ENCODE data around the gene SNRPA1.
A peak's percentile ranks its signal among the peaks of the same experiment; 100 is the strongest.
"Not testable (repeated sequence)": the region's sequence is repeated elsewhere in the genome, so short reads cannot be mapped to it uniquely, and the experiment has no call there.

The SNRPA1 gene

GRCh38 chr15:101296418-101297405, 1.7 kb upstream of the SNRPA1 start:
- DNase-seq (ENCODE audit: low read depth in 2 of 2, low spot score in 1 of 2), result no peak

- no peak for DNase-seq (ENCODE audit: low read depth in 2 of 2, low spot score in 1 of 2)
Measured at GRCh38 chr15:101295607-101296161, 636 bp upstream of the SNRPA1 start.

- no peak for DNase-seq (ENCODE audit: low read depth in 2 of 2, low spot score in 1 of 2)
Measured at GRCh38 chr15:101293122-101293521, 1.9 kb downstream of the SNRPA1 start.

GRCh38 chr15:101288905-101289513, 6.0 kb downstream of the SNRPA1 start:
- no peak for DNase-seq (ENCODE audit: low read depth in 2 of 2, low spot score in 1 of 2)

- DNase-seq (ENCODE audit: low read depth in 2 of 2, low spot score in 1 of 2), result not testable (repeated sequence)
Measured at GRCh38 chr15:101287342-101287741, 7.7 kb downstream of the SNRPA1 start.

- DNase-seq (ENCODE audit: low read depth in 2 of 2, low spot score in 1 of 2), result no peak
Measured at GRCh38 chr15:101286471-101287114, 8.5 kb downstream of the SNRPA1 start.

- DNase-seq (ENCODE audit: low read depth in 2 of 2, low spot score in 1 of 2), result no peak
Measured at GRCh38 chr15:101283931-101284330, 11.1 kb downstream of the SNRPA1 start.

GRCh38 chr15:101280007-101280406, 15.0 kb downstream of the SNRPA1 start:
- no peak for DNase-seq (ENCODE audit: low read depth in 2 of 2, low spot score in 1 of 2)

- no peak for DNase-seq (ENCODE audit: low read depth in 2 of 2, low spot score in 1 of 2)
Measured at GRCh38 chr15:101277943-101278564, 17.0 kb downstream of the SNRPA1 start.

GRCh38 chr15:101277038-101277822, 17.8 kb downstream of the SNRPA1 start, which contains the start of gene SELENOS:
Gene SELENOS, minus strand, starts transcription at chr15:101277485. Its CDS starts 68 bp downstream, at chr15:101277417.
- peak; percentile 73 for DNase-seq (ENCODE audit: low read depth in 2 of 2, low spot score in 1 of 2)

GRCh38 chr15:101276501-101277037, 18.5 kb downstream of the SNRPA1 start:
- DNase-seq (ENCODE audit: low read depth in 2 of 2, low spot score in 1 of 2), result no peak

GRCh38 chr15:101275018-101275417, 20.0 kb downstream of the SNRPA1 start:
- no peak for DNase-seq (ENCODE audit: low read depth in 2 of 2, low spot score in 1 of 2)

GRCh38 chr15:101273534-101273933, 21.5 kb downstream of the SNRPA1 start:
- DNase-seq (ENCODE audit: low read depth in 2 of 2, low spot score in 1 of 2), result no peak

- no peak for DNase-seq (ENCODE audit: low read depth in 2 of 2, low spot score in 1 of 2)
Measured at GRCh38 chr15:101272584-101272983, 22.5 kb downstream of the SNRPA1 start.

- DNase-seq (ENCODE audit: low read depth in 2 of 2, low spot score in 1 of 2), result no peak
Measured at GRCh38 chr15:101269479-101270223, 25.4 kb downstream of the SNRPA1 start.

- DNase-seq (ENCODE audit: low read depth in 2 of 2, low spot score in 1 of 2), result no peak
Measured at GRCh38 chr15:101267320-101268104, 27.5 kb downstream of the SNRPA1 start.

GRCh38 chr15:101266787-101267186, 28.3 kb downstream of the SNRPA1 start:
- DNase-seq (ENCODE audit: low read depth in 2 of 2, low spot score in 1 of 2), result no peak

- DNase-seq (ENCODE audit: low read depth in 2 of 2, low spot score in 1 of 2), result no peak
Measured at GRCh38 chr15:101266034-101266433, 29.0 kb downstream of the SNRPA1 start.

Data from stimulated activated CD8-positive, alpha-beta memory T cell treated with anti-CD3 and anti-CD28 coated beads, Interleukin-4, amount 100 ng/mL, for 4 hours (primary cell).